Measurements from ENCODE around the gene MYT1.

DNA sequence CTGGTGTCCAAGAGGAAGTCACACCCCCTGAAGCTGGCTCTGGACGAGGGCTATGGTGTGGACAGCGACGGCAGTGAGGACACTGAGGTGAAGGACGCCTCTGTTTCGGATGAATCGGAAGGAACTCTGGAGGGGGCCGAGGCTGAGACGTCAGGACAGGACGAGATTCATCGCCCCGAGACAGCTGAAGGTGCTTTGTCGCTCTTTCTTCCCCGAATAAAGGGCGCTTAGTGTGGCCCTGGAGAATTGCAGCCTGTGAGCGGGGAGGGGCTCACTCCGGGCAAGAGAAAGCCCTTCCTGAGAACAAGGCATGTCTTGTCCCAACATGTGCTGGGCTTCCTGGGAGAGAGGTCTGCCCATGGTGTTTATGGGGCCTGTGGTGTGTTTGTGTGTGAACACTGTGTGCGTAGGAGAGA is 41.4 kb downstream of the MYT1 start:
- TF ChIP-seq CTCF (IDR thresholded peaks at IDR 0.05) (no peak), POLR2A (IDR thresholded peaks at IDR 0.05) (no peak)
